Fibroblast of villous mesenchyme (primary cell): Measurements from ENCODE around the gene HCST. TPM values are rescaled to one million over a fixed set of nuclear protein-coding genes. Genes with fewer than 3 reads are reported as not detected.

Source experiments
- DNase-seq: peaks from one replicate; pipeline ENCODE4 v3.0.0-alpha.2; 2010; ENCODE audit warnings: low read depth
- H3K4me3 ChIP-seq: 2 replicates; pipeline ENCODE4 v1.5.1; 2011; ENCODE audit warnings: low read depth, mild to moderate bottlenecking, low read length
- total RNA-seq: library from RNA; depleted of rRNA; stranded (reverse); fragments of >200 nt; gene quantifications from 2 replicates; pipeline ENCODE4 v1.2.3, GENCODE V29; 2012
- TF ChIP-seq, protein P1 (sequence below): IDR thresholded peaks from 2 replicates; pipeline ENCODE4 v1.5.1; 2012; ENCODE audit warnings: low read depth, mild to moderate bottlenecking, low read length; ENCODE audit not compliant: insufficient read depth

The HCST gene
- total RNA-seq, 1 donor = 0.43 TPM

DNA sequence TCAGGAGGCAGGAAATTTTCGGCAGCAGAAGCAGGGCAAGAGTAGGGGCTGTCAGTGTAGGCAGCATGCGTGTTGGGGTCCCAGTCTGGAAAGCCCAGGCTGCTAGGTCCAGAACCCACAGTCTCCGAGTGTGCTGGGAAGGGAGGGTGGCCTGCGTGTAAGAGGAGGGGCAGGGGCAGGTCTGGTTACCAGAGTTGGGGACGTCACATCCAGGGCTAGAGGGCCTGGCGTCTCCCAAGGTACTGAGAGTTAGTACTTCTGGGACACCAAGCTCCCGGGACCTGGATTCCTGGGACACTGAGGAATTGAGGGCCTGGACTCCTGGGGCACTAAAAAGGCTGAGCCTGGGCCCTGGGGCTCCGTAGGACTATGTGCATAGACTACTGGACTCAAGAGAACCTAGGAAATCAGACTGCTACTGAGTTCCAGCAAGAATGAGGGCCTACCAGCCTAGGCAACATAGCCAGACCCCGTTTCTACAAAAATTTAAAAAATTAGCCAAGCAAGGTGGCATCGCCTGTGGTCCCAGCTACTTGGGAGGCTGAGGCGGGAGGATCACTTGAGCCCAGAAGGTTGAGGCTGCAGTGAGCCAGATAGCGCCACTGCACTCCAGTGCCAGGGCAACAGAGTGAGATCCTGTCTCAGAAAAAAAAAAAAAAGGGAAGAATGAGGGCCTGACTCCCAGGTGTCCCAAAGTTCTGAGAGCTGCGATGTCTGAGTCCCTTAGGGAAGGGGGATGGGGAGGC, 4.5 kb upstream of the HCST start:
- TF ChIP-seq, protein P1, sequence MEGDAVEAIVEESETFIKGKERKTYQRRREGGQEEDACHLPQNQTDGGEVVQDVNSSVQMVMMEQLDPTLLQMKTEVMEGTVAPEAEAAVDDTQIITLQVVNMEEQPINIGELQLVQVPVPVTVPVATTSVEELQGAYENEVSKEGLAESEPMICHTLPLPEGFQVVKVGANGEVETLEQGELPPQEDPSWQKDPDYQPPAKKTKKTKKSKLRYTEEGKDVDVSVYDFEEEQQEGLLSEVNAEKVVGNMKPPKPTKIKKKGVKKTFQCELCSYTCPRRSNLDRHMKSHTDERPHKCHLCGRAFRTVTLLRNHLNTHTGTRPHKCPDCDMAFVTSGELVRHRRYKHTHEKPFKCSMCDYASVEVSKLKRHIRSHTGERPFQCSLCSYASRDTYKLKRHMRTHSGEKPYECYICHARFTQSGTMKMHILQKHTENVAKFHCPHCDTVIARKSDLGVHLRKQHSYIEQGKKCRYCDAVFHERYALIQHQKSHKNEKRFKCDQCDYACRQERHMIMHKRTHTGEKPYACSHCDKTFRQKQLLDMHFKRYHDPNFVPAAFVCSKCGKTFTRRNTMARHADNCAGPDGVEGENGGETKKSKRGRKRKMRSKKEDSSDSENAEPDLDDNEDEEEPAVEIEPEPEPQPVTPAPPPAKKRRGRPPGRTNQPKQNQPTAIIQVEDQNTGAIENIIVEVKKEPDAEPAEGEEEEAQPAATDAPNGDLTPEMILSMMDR = no peak
- peak overlapping the region; percentile 79 for H3K4me3 ChIP-seq
- DNase-seq = no peak

DNA sequence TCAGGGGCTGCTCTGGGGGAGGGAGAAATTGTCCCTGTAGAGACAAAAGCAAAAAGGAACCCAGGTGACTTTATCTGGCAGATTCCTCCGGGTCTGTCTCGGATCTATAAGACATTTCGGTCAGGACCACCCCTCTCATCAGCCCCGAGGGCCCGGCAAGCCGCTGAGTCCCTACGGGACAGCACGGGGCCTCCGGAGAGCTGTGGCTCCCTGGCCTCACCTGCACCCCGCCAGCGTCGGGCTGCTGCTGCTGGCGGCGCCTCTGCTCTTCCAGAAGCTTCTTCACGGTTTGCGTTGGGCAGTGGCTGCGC, 3.9 kb upstream of the HCST start:
- peak overlapping the region; percentile 79 for H3K4me3 ChIP-seq
- no peak for DNase-seq
- TF ChIP-seq, protein P1 = no peak

DNA sequence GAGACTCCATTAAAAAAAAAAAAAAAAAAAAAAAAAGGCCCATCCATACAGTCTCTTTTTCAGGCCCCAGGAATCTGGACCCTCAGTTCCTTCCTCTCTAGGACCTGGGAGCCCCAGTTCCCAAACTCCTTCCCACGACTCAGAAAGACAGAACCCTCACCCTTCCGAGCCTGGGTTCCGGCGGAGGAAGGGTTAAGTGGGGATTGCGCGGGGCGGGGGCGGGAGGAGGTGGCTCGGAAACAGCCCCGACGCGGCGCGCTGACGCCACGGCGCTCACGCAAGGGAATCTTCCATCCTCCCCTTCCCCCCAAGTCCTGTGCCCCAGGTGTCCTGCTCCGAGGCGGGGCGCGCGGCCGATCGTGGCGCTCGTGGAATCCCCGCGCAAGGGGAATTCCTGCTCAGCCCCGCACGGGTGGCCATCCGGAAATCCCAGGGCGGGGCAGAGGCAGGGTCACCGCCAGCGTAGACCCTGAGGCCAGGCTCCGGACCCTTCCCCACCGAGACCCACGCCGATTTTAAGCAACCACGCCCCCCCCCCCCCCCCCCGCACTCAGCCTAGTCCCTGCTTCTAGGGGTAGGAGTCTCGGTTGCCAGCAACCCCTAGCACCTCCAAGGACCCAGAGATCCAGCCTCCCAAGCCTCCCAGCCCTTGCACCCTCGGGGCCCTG, 2.6 kb upstream of the HCST start:
- TF ChIP-seq, protein P1 = no peak
- H3K4me3 ChIP-seq = peak overlapping the region; percentile 79
- peak; percentile 84 for DNase-seq

DNA sequence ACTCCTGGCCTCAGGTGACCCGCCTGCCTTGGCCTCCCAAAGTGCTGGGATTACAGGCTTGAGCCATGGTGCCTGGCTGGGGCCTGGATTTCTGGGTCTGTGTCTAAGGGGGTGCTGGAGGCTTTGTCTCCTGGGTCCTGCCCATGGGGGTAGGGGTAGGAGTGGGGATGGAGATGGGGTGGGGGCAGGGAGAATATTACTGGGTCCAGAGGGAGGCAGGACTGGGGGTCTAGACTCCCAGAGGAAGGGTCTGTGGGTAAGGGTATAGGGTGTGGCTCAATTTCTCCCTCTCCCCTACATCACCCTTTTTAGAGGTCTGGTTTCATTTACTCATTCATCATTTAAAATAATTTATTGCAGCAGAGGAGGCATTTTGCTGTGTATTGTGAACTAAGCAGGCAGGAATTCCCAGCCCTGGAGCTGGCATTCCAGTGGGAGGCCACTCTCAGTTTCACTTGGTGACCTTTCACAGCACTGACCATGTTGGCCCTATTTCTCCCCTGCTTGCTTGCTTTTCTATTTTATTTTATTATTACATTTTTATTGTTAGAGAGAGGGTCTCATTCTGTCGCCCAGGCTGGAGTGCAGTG, 1.2 kb upstream of the HCST start:
- peak; percentile 33 for DNase-seq
- TF ChIP-seq, protein P1 = no peak
- H3K4me3 ChIP-seq = peak overlapping the region; percentile 79

DNA sequence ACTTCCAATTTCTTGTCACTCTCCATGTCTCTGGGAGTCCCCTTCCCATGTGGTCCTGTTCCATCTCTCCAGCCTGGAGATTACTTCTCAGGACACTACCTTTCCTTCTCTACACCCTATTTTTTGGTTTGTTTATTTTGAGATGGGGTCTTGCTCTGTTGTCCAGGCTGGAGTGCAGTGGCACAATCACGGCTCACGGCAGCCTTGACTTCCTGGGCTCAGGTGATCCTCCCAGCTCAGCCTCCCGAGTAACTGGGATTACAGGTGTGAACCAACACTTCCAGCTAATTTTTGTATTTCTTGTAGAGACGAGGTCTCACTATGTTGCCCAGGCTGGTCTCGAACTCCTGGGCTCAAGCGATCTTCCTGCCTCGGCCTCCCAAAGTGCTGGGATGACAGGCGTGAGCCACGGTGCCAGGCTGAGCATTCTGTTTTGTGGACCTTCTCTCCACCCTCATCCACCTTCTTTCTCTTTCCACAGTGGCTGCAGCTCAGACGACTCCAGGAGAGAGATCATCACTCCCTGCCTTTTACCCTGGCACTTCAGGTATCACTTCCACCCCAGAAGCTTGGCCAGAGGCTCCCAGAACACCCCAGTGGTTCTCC, 644 bp downstream of the HCST start:
- peak overlapping the region; percentile 10 for H3K4me3 ChIP-seq
- DNase-seq = no peak
- TF ChIP-seq, protein P1 = no peak

DNA sequence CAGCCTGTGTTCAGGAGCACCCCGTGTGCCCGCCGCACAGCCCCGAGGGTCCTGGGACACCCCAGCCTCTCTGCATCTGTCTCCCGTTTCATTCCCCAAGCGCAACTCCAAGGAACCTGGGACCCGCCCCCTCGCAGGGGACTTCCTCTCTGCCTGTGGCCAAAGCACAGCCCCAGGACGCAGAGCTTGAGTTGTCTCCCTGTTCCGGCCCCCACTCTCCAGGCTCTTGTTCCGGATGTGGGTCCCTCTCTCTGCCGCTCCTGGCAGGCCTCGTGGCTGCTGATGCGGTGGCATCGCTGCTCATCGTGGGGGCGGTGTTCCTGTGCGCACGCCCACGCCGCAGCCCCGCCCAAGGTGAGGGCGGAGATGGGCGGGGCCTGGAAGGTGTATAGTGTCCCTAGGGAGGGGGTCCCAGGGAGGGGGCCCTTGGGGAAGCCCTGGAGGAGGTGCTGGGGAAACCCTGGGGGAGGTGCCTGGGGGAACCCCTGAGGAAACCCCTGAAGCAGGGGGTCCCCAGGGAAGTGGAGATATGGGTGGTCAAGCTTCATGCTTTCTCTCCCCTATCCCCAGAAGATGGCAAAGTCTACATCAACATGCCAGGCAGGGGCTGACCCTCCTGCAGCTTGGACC, 1.3 kb downstream of the HCST start:
- DNase-seq = peak; percentile 64

More for the DNA sequence above, 1.3 kb downstream of the HCST start:
- peak overlapping the region; percentile 10 for H3K4me3 ChIP-seq
- TF ChIP-seq, protein P1 = no peak
